T-cell (primary cell): Measurements from ENCODE around the gene CCDC127. TPM values are rescaled to one million over a fixed set of nuclear protein-coding genes. Genes with fewer than 3 reads are reported as not detected.

Experiments
- ATAC-seq, 4 experiments: fragments of 200-7000 bp in 3 of 4; fragments of 150-1000 bp in 1 of 4; cut with Tn5 transposase; replicated peaks in 1 of 4; 1 replicate in 3 of 4; 2 replicates in 1 of 4; pipeline ENCODE4 v1.10.0; 2021; ENCODE audit warnings: moderate library complexity in 3 of 4, mild to moderate bottlenecking in 2 of 4, moderate number of reproducible peaks in 1 of 4
- CTCF ChIA-PET, 2 donors: fragments of 300-600 bp; sonication (Branson Sonifier 250); formaldehyde crosslinking; loops; one replicate each; lab custom pipeline; 2022; ENCODE audit warnings: antibody characterized with exemption in 2 of 2; lab: Charles Lee
- POLR2A ChIA-PET, 2 donors: fragments of 300-600 bp; sonication (Branson Sonifier 250); formaldehyde crosslinking; loops; one replicate each; lab custom pipeline; 2022; ENCODE audit warnings: antibody characterized with exemption in 2 of 2; lab: Charles Lee
- DNase-seq, 35 experiments: peaks; one replicate each; pipeline versions ENCODE4 v3.0.0 to v3.0.0-alpha.2; 2013 to 2023
- H3K27ac ChIP-seq: one replicate; pipeline ENCODE4 v1.5.1; 2013; ENCODE audit warnings: low read length
- H3K27me3 ChIP-seq, 2 experiments: replicated peaks in 1 of 2; 1 replicate in 1 of 2; 2 replicates in 1 of 2; pipeline versions ENCODE4 v1.6.1 to v1.7.0; 2013; ENCODE audit warnings: low read length in 1 of 2, mixed read lengths in 1 of 2; ENCODE audit not compliant: control insufficient read depth in 2 of 2, insufficient read depth in 2 of 2; ENCODE audit errors: extremely low read depth in 1 of 2
- H3K36me3 ChIP-seq, 2 donors: 1 replicate in 1 of 2; 2 replicates in 1 of 2; pipeline versions ENCODE4 v1.6.1 to v1.7.0; 2013; ENCODE audit warnings: low read length in 1 of 2; ENCODE audit not compliant: control insufficient read depth in 2 of 2, insufficient read depth in 1 of 2; ENCODE audit errors: extremely low read depth in 1 of 2
- H3K4me1 ChIP-seq, 2 experiments: 1 replicate in 1 of 2; 2 replicates in 1 of 2; pipeline versions ENCODE4 v1.6.1 to v1.7.0; 2013; ENCODE audit warnings: low read length in 2 of 2, mixed read lengths in 1 of 2; ENCODE audit not compliant: insufficient read depth in 2 of 2, control insufficient read depth in 1 of 2; ENCODE audit errors: extremely low read depth in 1 of 2
- H3K4me3 ChIP-seq, 2 donors: 1 replicate in 1 of 2; 2 replicates in 1 of 2; pipeline versions ENCODE4 v1.5.1 to v1.7.0; 2013; ENCODE audit warnings: mild to moderate bottlenecking in 2 of 2, low read length in 1 of 2, moderate library complexity in 1 of 2; ENCODE audit not compliant: control insufficient read depth in 1 of 2; ENCODE audit errors: extremely low read depth in 1 of 2
- H3K9me3 ChIP-seq: 2 replicates; pipeline ENCODE4 v1.7.0; 2013
- H3K27ac Mint-ChIP-seq, 2 donors: one replicate each; pipeline ENCODE4 v1.8.0; 2020 to 2021; ENCODE audit warnings: mild to moderate bottlenecking in 2 of 2, mixed read lengths in 2 of 2
- H3K27me3 Mint-ChIP-seq, 2 donors: one replicate each; pipeline ENCODE4 v1.8.0; 2021 to 2022; ENCODE audit warnings: mixed read lengths in 2 of 2
- H3K36me3 Mint-ChIP-seq: one replicate; pipeline ENCODE4 v1.8.0; 2021; ENCODE audit warnings: mixed read lengths
- H3K4me1 Mint-ChIP-seq, 3 donors: one replicate each; pipeline ENCODE4 v1.8.0; 2020 to 2022; ENCODE audit warnings: mixed read lengths in 3 of 3, mild to moderate bottlenecking in 1 of 3
- H3K4me3 Mint-ChIP-seq, 3 donors: one replicate each; pipeline ENCODE4 v1.8.0; 2020 to 2022; ENCODE audit warnings: mild to moderate bottlenecking in 3 of 3, mixed read lengths in 3 of 3, moderate library complexity in 3 of 3
- H3K9me3 Mint-ChIP-seq, 3 donors: one replicate each; pipeline ENCODE4 v1.8.0; 2020 to 2022; ENCODE audit warnings: mixed read lengths in 3 of 3
- WGBS: methylation state at CpG from one replicate; pipeline ENCODE4 v1.1.5; 2013; ENCODE audit warnings: missing lambda C conversion rate; ENCODE audit not compliant: insufficient coverage; 5-methylcytosine and 5-hydroxymethylcytosine counted together
- total RNA-seq, 35 experiments: library from RNA in 6 of 35; stranded (reverse) in 6 of 35; fragments of 120-200 nt in 1 of 35; gene quantifications; one replicate each; pipeline versions ENCODE4 v1.2.1 to v1.2.4 and lab custom pipeline; 2013 to 2026

The CCDC127 gene
- total RNA-seq, 5 donors from 2014 or later (not counting 1 experiment from before 2014, with no cell fraction given) = 2.5 to 9.8 (median 6.3) TPM

DNA sequence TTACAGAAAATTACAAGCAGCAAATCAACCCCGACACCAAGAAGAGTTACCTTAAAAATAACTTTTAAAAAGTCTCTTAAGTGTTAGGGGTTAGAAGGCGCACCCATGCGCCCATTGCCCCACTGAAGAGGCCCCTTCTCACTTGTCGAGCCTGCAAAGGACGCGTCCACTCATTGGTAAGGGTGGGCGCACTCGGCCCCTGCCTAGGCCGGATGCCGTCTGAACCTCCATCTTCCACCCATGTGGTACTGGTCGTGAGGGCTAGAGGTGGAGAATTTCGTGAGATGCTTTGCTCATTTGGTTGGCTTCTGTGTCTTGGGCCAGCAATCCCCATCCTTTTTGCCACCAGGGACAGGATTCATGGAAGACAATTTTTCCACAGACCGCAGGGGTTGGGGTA, 54.1 kb downstream of the CCDC127 start:
- no peak for ATAC-seq
- Mint-ChIP-seq H3K4me1 (no peaks in the 10 kb centered on the region), H3K9me3 (no peaks in the 10 kb centered on the region), H3K4me3 (no peak overlapping the region), H3K27ac (no peak overlapping the region), H3K27me3 (peaks cover 12 to 24% of the 10 kb centered on the region in 2 donors), H3K36me3 (no peaks in the 10 kb centered on the region)
- Histone ChIP-seq H3K4me1 (no peaks in the 10 kb centered on the region), H3K9me3 (no peaks in the 10 kb centered on the region), H3K4me3 (no peak overlapping the region), H3K27ac (no peak overlapping the region), H3K27me3 (peaks cover 0 to 38% of the 10 kb centered on the region in 2 experiments), H3K36me3 (no peaks in the 10 kb centered on the region)
- CTCF ChIA-PET = no interaction called here
- no peak for DNase-seq
- 100% methylated on average over 2 of the region's 13 CpGs for whole genome bisulfite sequencing
- POLR2A ChIA-PET = no interaction called here

DNA sequence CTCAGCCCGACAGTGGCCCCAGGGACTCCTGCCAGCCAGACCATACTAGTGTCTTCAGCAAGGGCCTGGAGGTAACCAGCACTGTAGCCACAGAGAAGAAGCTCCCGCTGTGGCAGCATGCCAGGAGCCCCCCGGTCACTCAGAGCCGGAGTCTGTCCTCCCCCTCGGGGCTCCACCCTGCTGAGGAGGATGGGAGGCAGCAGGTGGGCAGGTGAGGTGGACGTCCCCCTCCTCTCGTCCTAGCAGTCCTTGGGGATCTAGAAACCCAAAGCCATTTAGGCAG, 54.7 kb downstream of the CCDC127 start:
- no peaks in the 10 kb centered on the region for H3K9me3 ChIP-seq
- H3K4me1 ChIP-seq = no peaks in the 10 kb centered on the region
- peaks cover 16 to 27% of the 10 kb centered on the region in 2 donors for H3K27me3 Mint-ChIP-seq
- no peak overlapping the region for H3K4me3 ChIP-seq
- H3K27ac ChIP-seq = no peak overlapping the region
- DNase-seq (no peak), ATAC-seq (no peak)
- H3K27ac Mint-ChIP-seq = no peak overlapping the region
- no peaks in the 10 kb centered on the region for H3K36me3 ChIP-seq
- H3K27me3 ChIP-seq = peaks cover 0 to 43% of the 10 kb centered on the region in 2 experiments
- H3K36me3 Mint-ChIP-seq = no peaks in the 10 kb centered on the region
- no peaks in the 10 kb centered on the region for H3K4me1 Mint-ChIP-seq
- POLR2A ChIA-PET = no interaction called here
- H3K4me3 Mint-ChIP-seq = no peak overlapping the region
- 100% methylated on average over 1 of the region's 7 CpGs for WGBS
- H3K9me3 Mint-ChIP-seq = no peaks in the 10 kb centered on the region
- CTCF ChIA-PET = no interaction called here

DNA sequence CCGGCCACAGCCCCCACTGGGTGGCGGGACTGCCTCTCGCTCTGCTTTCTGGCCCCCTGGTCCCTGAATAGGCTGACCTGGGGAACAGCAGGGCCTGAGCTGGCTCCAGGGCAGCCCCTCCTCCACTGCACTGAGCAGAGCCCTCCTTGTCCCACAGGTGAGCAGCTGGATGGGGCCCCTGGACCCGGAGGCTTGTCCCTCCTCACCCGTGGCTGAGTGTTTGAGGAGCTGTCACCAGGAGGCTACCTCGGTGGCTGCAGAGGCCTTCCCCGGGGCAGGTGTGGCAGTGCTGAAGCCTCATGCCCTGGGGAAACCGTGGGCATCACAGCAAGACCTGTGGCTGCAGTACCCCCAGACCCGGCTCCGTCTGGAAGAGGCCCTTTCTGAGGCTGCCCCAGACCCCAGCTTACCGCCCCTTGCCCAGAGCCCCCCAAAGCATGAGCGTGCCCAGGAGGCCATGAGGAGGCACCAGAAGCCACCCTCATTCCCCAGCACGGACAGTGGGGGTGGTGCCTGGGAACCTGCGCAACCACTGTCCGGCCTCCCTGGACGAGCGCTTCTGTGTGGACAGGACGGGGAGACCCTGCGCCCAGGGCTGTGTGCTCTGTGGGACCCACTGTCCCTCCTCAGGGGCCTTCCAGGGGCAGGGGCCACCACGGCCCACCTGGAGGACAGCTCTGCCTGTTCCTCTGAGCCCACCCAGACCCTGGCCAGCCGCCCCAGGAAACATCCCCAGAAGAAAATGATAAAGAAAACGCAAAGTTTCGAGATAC, 55.2 kb downstream of the CCDC127 start:
- no peak for ATAC-seq
- ChIA-PET POLR2A (no interaction called here), CTCF (no interaction called here)
- Histone ChIP-seq H3K27ac (no peak overlapping the region), H3K4me1 (no peaks in the 10 kb centered on the region), H3K4me3 (no peak overlapping the region), H3K27me3 (peaks cover 0 to 46% of the 10 kb centered on the region in 2 experiments), H3K9me3 (no peaks in the 10 kb centered on the region), H3K36me3 (no peaks in the 10 kb centered on the region)
- Mint-ChIP-seq H3K27ac (no peak overlapping the region), H3K4me1 (no peaks in the 10 kb centered on the region), H3K9me3 (no peaks in the 10 kb centered on the region), H3K36me3 (no peaks in the 10 kb centered on the region), H3K4me3 (no peak overlapping the region), H3K27me3 (peaks cover 16 to 27% of the 10 kb centered on the region in 2 donors)
- 91% methylated on average over 22 of the region's 23 CpGs for WGBS
- no peak for DNase-seq

DNA sequence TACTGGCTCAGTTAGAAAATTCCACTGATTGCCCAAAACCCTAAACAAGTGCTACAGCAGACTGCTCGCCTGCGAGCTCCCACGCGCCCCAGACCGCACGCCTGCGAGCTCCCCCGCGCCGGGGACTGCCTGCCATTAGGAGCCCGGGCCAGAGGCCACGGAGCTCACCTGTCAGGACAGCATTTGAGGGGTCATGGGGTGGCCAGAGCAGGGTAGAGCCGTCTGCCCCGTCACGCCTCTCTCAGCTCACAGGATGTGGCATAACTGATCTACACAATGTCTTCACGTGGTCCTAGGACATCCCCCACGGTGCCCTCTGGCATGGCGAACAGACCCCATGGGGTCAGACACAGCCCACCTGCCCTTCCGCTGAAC, 55.8 kb downstream of the CCDC127 start:
- ATAC-seq = no peak
- 86% methylated on average over 15 of the region's 19 CpGs for WGBS
- no peaks in the 10 kb centered on the region for H3K36me3 Mint-ChIP-seq

DNA sequence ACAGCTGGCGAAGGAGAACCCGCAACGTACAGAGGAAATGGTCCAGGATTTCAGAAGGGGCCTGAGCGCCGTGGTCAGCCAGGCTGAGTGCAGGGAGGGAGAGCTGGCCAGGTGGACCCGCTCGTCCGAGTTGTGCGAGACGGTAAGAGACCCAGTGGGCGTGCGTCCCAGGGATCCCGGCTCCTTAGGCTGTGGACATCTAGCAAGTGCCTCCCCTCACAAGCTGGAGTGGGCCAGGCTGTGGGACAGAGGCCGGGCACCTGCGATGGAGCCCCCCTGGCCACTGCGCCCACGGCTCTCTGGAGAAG, 56.2 kb downstream of the CCDC127 start:
- POLR2A ChIA-PET = no interaction called here
- Mint-ChIP-seq H3K27me3 (peaks cover 16 to 31% of the 10 kb centered on the region in 2 donors), H3K27ac (no peak overlapping the region), H3K4me3 (no peak overlapping the region), H3K9me3 (no peaks in the 10 kb centered on the region), H3K36me3 (no peaks in the 10 kb centered on the region), H3K4me1 (no peaks in the 10 kb centered on the region)
- DNase-seq (no peak), ATAC-seq (no peak)
- no peaks in the 10 kb centered on the region for H3K4me1 ChIP-seq
- WGBS = 95% methylated on average over 12 of the region's 17 CpGs
- H3K9me3 ChIP-seq = no peaks in the 10 kb centered on the region
- peaks cover 0 to 48% of the 10 kb centered on the region in 2 experiments for H3K27me3 ChIP-seq
- H3K36me3 ChIP-seq = no peaks in the 10 kb centered on the region
- CTCF ChIA-PET = no interaction called here
- no peak overlapping the region for H3K27ac ChIP-seq
- no peak overlapping the region for H3K4me3 ChIP-seq

More for the DNA sequence above, 55.8 kb downstream of the CCDC127 start:
- Histone ChIP-seq H3K36me3 (no peaks in the 10 kb centered on the region), H3K9me3 (no peaks in the 10 kb centered on the region), H3K27me3 (peaks cover 0 to 48% of the 10 kb centered on the region in 2 experiments), H3K4me1 (no peaks in the 10 kb centered on the region), H3K4me3 (no peak overlapping the region), H3K27ac (no peak overlapping the region)
- no peak overlapping the region for H3K4me3 Mint-ChIP-seq
- peaks cover 16 to 29% of the 10 kb centered on the region in 2 donors for H3K27me3 Mint-ChIP-seq
- ChIA-PET CTCF (no interaction called here), POLR2A (no interaction called here)
- H3K9me3 Mint-ChIP-seq = no peaks in the 10 kb centered on the region
- no peak overlapping the region for H3K27ac Mint-ChIP-seq
- H3K4me1 Mint-ChIP-seq = no peaks in the 10 kb centered on the region
- DNase-seq = no peak

DNA sequence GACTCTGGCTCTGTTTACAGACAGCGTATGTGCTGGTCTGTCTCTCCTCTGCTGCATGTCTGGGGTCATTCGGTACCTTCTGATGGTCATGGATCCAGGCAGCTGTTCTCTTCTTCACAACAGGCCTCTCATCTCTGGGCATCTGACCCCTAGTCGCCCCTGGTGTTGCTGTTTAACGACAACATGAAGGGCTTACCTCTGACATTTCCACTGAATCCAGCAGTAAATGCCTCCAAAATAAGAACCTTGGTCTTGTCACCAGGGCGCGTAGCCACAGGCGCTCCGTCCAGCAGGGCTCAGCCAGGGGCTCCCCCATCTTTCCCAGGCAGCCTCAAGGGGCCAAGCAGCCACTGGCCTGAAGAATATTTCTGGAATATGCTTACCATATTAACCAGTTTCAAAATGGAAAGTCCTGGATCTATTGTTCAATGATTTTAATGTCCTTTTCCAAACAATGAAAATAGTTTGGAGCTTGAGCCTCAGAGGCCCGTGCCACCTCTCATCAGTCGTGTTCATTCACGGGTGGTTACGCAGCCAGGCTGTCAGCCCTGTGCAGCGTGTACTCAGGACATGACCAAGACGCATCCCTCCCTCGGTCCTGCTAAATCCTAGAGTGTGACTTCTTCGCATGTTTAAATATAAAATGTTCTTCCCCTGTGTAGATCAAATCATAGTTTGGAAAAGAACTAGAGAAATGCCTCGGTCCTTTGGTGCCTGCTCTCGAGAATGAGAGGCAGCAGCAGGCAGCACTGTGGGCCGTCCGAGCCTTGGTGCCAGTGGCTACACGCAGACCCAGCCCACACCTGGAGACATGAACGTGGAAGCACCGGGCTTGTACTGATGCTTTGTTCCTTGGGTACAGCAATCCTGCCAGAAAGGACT, 56.8 kb downstream of the CCDC127 start:
- H3K4me1 ChIP-seq = no peaks in the 10 kb centered on the region
- H3K9me3 Mint-ChIP-seq = no peaks in the 10 kb centered on the region
- 90% methylated on average over 14 of the region's 23 CpGs for WGBS
- ChIA-PET CTCF (no interaction called here), POLR2A (no interaction called here)
- no peaks in the 10 kb centered on the region for H3K36me3 Mint-ChIP-seq
- peaks cover 0 to 53% of the 10 kb centered on the region in 2 experiments for H3K27me3 ChIP-seq
- H3K4me3 ChIP-seq = no peak overlapping the region
- no peak overlapping the region for H3K4me3 Mint-ChIP-seq
- no peak for ATAC-seq
- H3K9me3 ChIP-seq = no peaks in the 10 kb centered on the region
- no peak overlapping the region for H3K27ac Mint-ChIP-seq
- no peak for DNase-seq
- no peaks in the 10 kb centered on the region for H3K36me3 ChIP-seq
- no peaks in the 10 kb centered on the region for H3K4me1 Mint-ChIP-seq
- H3K27me3 Mint-ChIP-seq = peaks cover 16 to 33% of the 10 kb centered on the region in 2 donors
- H3K27ac ChIP-seq = no peak overlapping the region
